ENCODE results near the gene RAB40C. TPM values are rescaled to one million over a fixed set of nuclear protein-coding genes. Genes with fewer than 3 reads are reported as not detected.
A peak's percentile ranks its signal among the peaks of the same experiment; 100 is the strongest.

Gene RAB40C
- total RNA-seq, 1 donor from 2014 or later, result 20.0 TPM

DNA sequence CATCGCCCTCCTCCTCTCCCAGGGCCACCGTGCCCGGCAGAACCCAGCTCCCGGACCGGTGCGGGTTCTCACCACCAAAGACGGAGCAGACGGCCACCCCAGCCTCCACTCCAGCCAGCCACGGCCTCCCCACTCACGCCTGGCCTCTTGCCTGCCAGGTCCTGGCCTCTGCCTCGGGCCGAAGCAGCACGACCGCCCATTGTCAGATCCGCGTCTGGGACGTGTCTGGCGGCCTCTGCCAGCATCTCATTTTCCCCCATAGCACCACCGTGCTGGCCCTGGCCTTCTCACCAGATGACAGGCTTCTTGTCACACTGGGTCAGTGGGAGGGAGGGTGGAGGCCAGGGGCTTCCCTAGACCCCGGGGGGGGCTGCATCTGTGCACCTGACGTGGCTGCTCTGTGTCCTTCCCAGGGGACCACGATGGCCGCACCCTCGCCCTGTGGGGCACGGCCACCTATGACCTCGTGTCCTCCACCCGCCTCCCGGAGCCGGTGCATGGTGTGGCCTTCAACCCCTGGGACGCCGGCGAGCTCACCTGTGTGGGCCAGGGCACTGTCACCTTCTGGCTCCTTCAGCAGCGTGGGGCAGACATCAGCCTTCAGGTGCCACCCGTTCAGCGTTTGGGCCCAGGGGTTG is 71.4 kb downstream of the RAB40C start:
- no peak for DNase-seq (ENCODE audit: extremely low spot score, unreplicated experiment)
- TF ChIP-seq, protein P1, sequence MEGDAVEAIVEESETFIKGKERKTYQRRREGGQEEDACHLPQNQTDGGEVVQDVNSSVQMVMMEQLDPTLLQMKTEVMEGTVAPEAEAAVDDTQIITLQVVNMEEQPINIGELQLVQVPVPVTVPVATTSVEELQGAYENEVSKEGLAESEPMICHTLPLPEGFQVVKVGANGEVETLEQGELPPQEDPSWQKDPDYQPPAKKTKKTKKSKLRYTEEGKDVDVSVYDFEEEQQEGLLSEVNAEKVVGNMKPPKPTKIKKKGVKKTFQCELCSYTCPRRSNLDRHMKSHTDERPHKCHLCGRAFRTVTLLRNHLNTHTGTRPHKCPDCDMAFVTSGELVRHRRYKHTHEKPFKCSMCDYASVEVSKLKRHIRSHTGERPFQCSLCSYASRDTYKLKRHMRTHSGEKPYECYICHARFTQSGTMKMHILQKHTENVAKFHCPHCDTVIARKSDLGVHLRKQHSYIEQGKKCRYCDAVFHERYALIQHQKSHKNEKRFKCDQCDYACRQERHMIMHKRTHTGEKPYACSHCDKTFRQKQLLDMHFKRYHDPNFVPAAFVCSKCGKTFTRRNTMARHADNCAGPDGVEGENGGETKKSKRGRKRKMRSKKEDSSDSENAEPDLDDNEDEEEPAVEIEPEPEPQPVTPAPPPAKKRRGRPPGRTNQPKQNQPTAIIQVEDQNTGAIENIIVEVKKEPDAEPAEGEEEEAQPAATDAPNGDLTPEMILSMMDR (IDR thresholded peaks at IDR 0.05), result no peak
- Mint-ChIP-seq H3K4me1 (ENCODE audit: unreplicated experiment) (peaks cover 5% of the 10 kb centered on the region), H3K27me3 (ENCODE audit: unreplicated experiment) (no peaks in the 10 kb centered on the region), H3K4me3 (ENCODE audit: unreplicated experiment) (peak overlapping the region; percentile 29), H3K9me3 (ENCODE audit: unreplicated experiment) (no peaks in the 10 kb centered on the region), H3K36me3 (ENCODE audit: unreplicated experiment) (peaks cover 2% of the 10 kb centered on the region), H3K27ac (ENCODE audit: unreplicated experiment) (peak overlapping the region; percentile 57)

DNA sequence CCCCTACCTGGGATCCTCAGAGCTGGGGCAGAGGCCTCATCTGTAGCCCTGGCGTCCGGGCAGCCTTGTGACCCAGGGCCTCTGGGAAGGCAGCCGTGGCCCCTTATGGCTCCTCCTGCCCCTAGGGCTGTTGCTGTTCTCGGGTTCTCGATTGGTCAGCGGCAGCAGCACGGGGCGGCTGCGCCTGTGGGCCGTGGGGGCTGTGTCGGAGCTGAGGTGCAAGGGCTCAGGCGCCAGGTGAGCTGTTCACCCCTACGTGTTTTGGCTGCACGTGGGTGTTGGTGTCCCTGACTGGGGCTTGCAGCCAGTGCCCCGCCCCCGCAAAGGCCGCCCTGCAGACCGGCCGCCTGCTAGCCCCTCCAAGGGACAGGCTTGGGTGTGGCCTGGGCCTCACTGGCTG is 72.2 kb downstream of the RAB40C start:
- peaks cover 2% of the 10 kb centered on the region for H3K36me3 Mint-ChIP-seq (ENCODE audit: unreplicated experiment)
- no peaks in the 10 kb centered on the region for H3K27me3 Mint-ChIP-seq (ENCODE audit: unreplicated experiment)
- H3K4me3 Mint-ChIP-seq (ENCODE audit: unreplicated experiment), result no peak overlapping the region
- TF ChIP-seq, protein P1 (IDR thresholded peaks at IDR 0.05), result no peak
- H3K4me1 Mint-ChIP-seq (ENCODE audit: unreplicated experiment), result peaks cover 5% of the 10 kb centered on the region
- DNase-seq (ENCODE audit: extremely low spot score, unreplicated experiment), result no peak
- no peaks in the 10 kb centered on the region for H3K9me3 Mint-ChIP-seq (ENCODE audit: unreplicated experiment)
- no peak overlapping the region for H3K27ac Mint-ChIP-seq (ENCODE audit: unreplicated experiment)

DNA sequence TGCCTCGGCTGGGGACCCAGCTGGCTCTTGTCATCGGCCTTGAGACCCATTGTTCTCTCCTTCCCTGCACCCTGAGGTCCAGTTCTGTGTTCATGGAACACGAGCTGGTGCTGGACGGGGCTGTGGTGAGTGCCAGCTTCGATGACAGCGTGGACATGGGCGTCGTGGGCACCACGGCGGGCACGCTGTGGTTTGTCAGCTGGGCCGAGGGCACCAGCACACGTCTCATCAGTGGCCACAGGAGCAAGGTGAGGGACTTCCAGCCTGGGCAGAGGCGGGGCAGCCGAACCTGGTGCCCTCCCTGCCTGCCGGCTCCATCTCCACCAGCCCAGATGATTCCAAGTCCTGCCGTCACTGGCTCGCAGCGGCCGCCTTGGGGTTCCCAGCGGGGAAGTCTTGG is 72.7 kb downstream of the RAB40C start:
- DNase-seq (ENCODE audit: extremely low spot score, unreplicated experiment), result no peak
- peaks cover 7% of the 10 kb centered on the region for H3K4me1 Mint-ChIP-seq (ENCODE audit: unreplicated experiment)
- TF ChIP-seq, protein P1 (IDR thresholded peaks at IDR 0.05), result no peak
- peaks cover 2% of the 10 kb centered on the region for H3K36me3 Mint-ChIP-seq (ENCODE audit: unreplicated experiment)
- H3K27me3 Mint-ChIP-seq (ENCODE audit: unreplicated experiment), result no peaks in the 10 kb centered on the region
- H3K9me3 Mint-ChIP-seq (ENCODE audit: unreplicated experiment), result no peaks in the 10 kb centered on the region
- H3K27ac Mint-ChIP-seq (ENCODE audit: unreplicated experiment), result no peak overlapping the region
- no peak overlapping the region for H3K4me3 Mint-ChIP-seq (ENCODE audit: unreplicated experiment)

DNA sequence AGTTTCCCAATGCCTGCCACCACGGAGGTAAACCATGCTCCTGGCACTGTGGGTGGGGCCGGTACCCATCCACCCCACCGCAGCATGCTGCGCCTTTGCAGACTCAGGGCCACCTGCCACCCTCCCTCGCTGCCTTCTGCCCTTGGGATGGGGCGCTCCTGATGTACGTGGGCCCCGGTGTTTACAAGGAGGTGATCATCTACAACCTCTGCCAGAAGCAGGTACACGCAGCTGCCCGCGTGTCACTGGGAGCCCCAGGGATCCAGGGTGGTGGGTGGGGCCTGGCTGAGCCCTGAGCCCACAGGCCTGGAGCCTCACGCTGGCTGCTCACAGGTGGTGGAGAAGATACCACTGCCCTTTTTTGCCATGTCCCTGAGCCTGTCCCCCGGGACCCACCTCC is 76.7 kb downstream of the RAB40C start:
- TF ChIP-seq, protein P1 (IDR thresholded peaks at IDR 0.05), result no peak
- Mint-ChIP-seq H3K9me3 (ENCODE audit: unreplicated experiment) (no peaks in the 10 kb centered on the region), H3K27ac (ENCODE audit: unreplicated experiment) (no peak overlapping the region), H3K27me3 (ENCODE audit: unreplicated experiment) (no peaks in the 10 kb centered on the region), H3K36me3 (ENCODE audit: unreplicated experiment) (peaks cover 2% of the 10 kb centered on the region), H3K4me3 (ENCODE audit: unreplicated experiment) (no peak overlapping the region), H3K4me1 (ENCODE audit: unreplicated experiment) (peaks cover 5% of the 10 kb centered on the region)
- DNase-seq (ENCODE audit: extremely low spot score, unreplicated experiment), result no peak

DNA sequence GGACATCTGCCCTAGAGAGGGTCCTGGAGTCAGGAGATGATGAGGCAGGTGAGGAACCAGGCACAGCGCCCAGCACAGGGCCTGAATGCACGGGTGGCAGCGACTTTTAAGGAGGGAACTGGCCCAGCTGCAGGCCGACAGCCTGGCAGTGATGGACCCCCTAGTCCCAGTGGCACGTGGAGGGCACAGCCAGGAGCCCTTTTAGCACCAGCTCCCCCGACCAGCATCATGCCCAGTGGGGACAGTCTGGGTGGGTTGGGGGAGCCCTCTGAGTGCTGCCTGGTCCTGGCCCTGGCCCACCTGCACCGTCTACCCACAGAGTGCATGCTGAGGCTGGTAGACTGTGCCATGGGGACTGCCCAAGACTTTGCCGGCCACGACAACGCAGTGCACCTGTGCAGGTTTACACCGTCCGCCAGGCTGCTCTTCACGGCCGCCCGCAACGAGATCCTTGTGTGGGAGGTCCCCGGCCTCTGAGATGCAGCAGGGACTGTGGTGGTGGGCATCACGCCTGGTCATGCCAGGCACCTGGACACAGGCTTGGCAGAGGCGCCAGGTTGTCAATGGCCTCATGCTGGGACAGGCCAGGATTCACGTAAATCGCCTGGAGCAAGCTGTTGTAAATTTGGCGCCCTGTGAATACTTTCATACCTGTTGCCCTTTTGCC is 77.4 kb downstream of the RAB40C start:
- Mint-ChIP-seq H3K36me3 (ENCODE audit: unreplicated experiment) (peaks cover 2% of the 10 kb centered on the region), H3K9me3 (ENCODE audit: unreplicated experiment) (no peaks in the 10 kb centered on the region), H3K4me3 (ENCODE audit: unreplicated experiment) (peak overlapping the region; percentile 76), H3K4me1 (ENCODE audit: unreplicated experiment) (peaks cover 5% of the 10 kb centered on the region), H3K27me3 (ENCODE audit: unreplicated experiment) (no peaks in the 10 kb centered on the region), H3K27ac (ENCODE audit: unreplicated experiment) (peak overlapping the region; percentile 89)
- TF ChIP-seq, protein P1 (IDR thresholded peaks at IDR 0.05), result no peak
- no peak for DNase-seq (ENCODE audit: extremely low spot score, unreplicated experiment)
